Measurements from ENCODE around the gene RCOR1. TPM values are rescaled to one million over a fixed set of nuclear protein-coding genes. Genes with fewer than 3 reads are reported as not detected.
A peak's percentile ranks its signal among the peaks of the same experiment; 100 is the strongest.

RCOR1 gene
- total and polyA plus RNA-seq, 11 donors, result 2.7 to 20.9 (median 12.1) TPM

DNA sequence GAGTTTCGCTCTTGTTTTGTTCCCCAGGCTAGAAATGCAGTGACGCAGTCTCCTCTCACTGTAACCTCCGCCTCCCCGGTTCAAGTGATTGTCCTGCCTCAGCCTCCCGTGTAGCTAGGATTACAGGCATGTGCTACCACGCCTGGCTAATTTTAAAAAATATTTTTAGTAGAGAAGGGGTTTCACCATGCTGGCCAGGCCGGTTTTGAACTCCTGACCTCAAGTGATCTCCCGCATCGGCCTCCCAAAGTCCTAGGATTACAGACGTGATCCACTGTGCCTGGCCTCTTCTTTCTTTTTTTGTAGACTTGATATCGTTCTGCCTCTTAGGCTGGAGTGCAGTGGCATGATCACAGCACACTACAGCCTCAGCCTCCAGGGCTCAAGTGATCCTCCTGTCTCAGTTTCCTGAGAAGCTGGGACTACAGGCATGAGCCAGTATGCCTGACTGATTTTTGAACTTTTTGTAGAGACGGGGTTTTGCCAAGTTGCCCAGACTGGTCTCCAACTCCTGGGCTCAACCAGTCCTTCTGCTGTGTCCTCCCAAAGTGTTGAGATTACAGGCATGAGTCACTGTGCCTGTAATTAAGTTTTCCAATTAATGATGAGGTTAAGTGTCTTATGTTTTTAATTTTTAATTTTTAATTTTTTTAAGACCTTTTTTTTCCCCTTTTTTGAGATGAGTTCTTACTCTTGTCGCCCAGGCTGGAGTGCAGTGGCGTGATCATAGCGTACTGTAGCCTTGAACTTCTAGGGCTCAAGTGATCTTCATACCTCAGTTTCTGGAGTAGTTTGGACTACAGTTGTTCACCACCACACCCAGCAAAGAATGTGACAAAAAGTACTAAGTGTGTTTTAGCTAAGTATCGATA is 10.2 kb downstream of the RCOR1 start:
- Histone ChIP-seq H3K9me3 (no peaks in the 10 kb centered on the region), H3K27me3 (no peaks in the 10 kb centered on the region), H3K27ac (no peak overlapping the region), H3K4me1 (peaks cover 0 to 30% (median 14%) of the 10 kb centered on the region in 12 donors), H3K4me3 (no peak overlapping the region), H3K36me3 (peaks cover 0 to 8% (median 0%) of the 10 kb centered on the region in 9 donors)
- ATAC-seq (peak in 1 of 4 donors; percentile 23), DNase-seq (no peak)
- TF ChIP-seq, protein P1, sequence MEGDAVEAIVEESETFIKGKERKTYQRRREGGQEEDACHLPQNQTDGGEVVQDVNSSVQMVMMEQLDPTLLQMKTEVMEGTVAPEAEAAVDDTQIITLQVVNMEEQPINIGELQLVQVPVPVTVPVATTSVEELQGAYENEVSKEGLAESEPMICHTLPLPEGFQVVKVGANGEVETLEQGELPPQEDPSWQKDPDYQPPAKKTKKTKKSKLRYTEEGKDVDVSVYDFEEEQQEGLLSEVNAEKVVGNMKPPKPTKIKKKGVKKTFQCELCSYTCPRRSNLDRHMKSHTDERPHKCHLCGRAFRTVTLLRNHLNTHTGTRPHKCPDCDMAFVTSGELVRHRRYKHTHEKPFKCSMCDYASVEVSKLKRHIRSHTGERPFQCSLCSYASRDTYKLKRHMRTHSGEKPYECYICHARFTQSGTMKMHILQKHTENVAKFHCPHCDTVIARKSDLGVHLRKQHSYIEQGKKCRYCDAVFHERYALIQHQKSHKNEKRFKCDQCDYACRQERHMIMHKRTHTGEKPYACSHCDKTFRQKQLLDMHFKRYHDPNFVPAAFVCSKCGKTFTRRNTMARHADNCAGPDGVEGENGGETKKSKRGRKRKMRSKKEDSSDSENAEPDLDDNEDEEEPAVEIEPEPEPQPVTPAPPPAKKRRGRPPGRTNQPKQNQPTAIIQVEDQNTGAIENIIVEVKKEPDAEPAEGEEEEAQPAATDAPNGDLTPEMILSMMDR (IDR thresholded peaks at IDR 0.05), result no peak
- TF ChIP-seq POLR2A (IDR thresholded peaks at IDR 0.05), result no peak
- intact Hi-C loops (cut with DNase I), result no loop called here
- WGBS, 4 donors, result 78 to 83% (median 80%) methylated on average over 16 of the region's 16 CpGs

DNA sequence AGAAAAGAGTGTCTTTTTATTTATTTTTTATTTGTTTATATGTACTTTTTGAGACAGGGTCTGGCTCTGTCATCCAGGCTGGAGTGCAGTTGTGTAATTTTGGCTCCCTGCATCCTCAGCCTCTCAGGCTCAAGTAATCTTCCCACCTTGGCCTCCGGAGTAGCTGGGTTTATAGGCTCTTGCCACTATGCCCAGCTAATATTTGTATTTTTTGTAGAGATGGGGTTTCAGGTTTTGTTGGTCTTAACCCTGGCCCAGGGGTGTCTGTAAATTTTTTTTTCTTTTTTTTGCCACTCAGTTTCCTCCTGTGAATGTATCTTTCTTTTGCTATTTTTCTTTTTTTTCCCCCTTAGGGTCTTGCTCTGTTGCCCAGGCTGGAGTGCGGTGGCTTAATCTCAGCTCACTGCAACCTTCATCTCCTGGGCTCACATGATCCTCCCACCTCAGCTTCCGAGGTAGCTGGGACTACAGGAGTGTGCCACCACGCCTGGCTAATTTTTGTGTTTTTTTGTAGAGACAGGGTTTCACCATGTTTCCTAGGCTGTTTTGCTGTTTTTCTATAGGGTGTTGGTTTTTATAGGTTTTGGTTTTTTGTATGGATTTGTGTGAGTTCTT is 11.0 kb downstream of the RCOR1 start:
- intact Hi-C loops (cut with DNase I), result no loop called here
- Histone ChIP-seq H3K36me3 (peaks cover 0 to 8% (median 0%) of the 10 kb centered on the region in 9 donors), H3K4me1 (peaks cover 0 to 30% (median 14%) of the 10 kb centered on the region in 12 donors), H3K9me3 (no peaks in the 10 kb centered on the region), H3K4me3 (no peak overlapping the region), H3K27me3 (no peaks in the 10 kb centered on the region), H3K27ac (no peak overlapping the region)
- ATAC-seq (no peak), DNase-seq (no peak)
- TF ChIP-seq POLR2A (IDR thresholded peaks at IDR 0.05), result no peak
- TF ChIP-seq, protein P1 (IDR thresholded peaks at IDR 0.05), result no peak
- 91 to 93% (median 92%) methylated on average over 4 of the region's 4 CpGs for WGBS, 4 donors

DNA sequence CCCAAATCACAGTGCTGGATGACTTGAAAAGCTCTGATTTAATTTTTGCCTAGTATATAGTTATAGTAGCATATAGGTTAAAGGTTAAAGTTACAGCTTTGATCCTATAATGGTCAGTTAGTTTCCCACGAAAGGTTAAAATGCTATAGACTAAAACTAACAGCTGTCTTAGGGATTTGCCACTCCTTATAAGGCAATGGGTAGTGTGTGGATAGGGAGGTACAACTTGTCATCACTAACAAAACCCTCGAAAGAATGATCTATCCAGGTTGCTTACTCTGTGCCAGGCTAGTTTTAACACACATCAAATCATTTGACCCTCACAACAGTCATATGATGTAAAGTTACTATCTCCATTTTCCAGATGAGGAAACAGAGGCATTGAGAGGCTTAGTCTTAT is 11.7 kb downstream of the RCOR1 start:
- Histone ChIP-seq H3K27me3 (no peaks in the 10 kb centered on the region), H3K27ac (no peak overlapping the region), H3K9me3 (no peaks in the 10 kb centered on the region), H3K4me3 (no peak overlapping the region), H3K4me1 (peaks cover 0 to 30% (median 14%) of the 10 kb centered on the region in 12 donors), H3K36me3 (peaks cover 0 to 8% (median 0%) of the 10 kb centered on the region in 9 donors)
- ATAC-seq (no peak), DNase-seq (no peak)
- WGBS, 4 donors, result 74 to 81% (median 78%) methylated on average over 2 of the region's 2 CpGs
- TF ChIP-seq POLR2A (IDR thresholded peaks at IDR 0.05), result no peak
- TF ChIP-seq, protein P1 (IDR thresholded peaks at IDR 0.05), result no peak
- intact Hi-C loops (cut with DNase I), result no loop called here

DNA sequence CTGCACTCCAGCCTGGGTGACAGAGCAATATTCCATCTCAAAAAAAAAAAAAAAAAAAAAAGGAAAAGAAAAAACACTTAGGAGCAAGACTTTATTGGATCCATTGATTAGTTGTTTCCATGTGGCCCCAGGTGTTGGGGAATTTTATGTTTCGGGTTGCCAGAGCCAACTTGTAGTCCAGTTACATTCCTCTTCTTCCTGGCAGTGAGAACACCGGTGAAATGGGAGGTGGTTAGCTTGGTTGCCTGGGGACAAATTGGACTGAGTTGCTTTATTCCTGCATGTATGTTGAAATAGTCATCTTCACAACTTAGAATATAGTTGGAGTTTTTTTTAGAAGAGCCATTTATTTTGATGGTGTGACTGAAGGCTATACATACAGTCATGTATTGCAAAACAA is 12.6 kb downstream of the RCOR1 start:
- H3K4me3 ChIP-seq, result no peak overlapping the region
- 58 to 71% (median 62%) methylated on average over 2 of the region's 2 CpGs for WGBS, 4 donors
- H3K27ac ChIP-seq, result no peak overlapping the region
- H3K4me1 ChIP-seq, result peaks cover 0 to 30% (median 14%) of the 10 kb centered on the region in 12 donors
- intact Hi-C loops (cut with DNase I), result no loop called here
- no peak for TF ChIP-seq POLR2A (IDR thresholded peaks at IDR 0.05)
- TF ChIP-seq, protein P1 (IDR thresholded peaks at IDR 0.05), result no peak
- H3K27me3 ChIP-seq, result no peaks in the 10 kb centered on the region
- ATAC-seq (no peak), DNase-seq (no peak)
- no peaks in the 10 kb centered on the region for H3K9me3 ChIP-seq
- H3K36me3 ChIP-seq, result peaks cover 0 to 3% (median 0%) of the 10 kb centered on the region in 9 donors

Data from heart left ventricle (tissue), 16 donors.